Fibroblast of skin of left quadriceps (primary cell): ENCODE data around the gene SLC40A1.

Source experiments
- DNase-seq, 2 experiments: peaks; one replicate each; pipeline ENCODE4 v3.0.0-alpha.2; 2013; ENCODE audit warnings: low read depth in 2 of 2

The SLC40A1 gene

DNA sequence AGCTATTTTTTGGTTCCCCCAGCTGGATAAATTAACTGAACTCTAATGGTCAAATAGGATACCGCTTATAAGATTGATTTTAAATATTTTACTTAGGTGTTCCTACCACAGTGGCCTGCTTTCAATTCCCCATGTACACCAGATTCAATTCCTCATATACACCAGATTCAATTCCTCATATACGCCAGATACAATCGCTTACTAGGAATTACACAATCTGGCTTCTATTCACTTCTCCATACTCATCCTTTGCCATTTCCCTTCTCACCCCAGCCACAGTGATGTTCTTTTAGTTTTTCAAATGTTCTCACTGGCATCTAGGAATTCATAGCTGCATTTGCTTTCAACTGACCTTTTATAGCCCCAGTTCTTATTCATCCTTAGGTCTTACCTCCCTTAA lies 66.5 kb downstream of the SLC40A1 start:
- no peak for DNase-seq

DNA sequence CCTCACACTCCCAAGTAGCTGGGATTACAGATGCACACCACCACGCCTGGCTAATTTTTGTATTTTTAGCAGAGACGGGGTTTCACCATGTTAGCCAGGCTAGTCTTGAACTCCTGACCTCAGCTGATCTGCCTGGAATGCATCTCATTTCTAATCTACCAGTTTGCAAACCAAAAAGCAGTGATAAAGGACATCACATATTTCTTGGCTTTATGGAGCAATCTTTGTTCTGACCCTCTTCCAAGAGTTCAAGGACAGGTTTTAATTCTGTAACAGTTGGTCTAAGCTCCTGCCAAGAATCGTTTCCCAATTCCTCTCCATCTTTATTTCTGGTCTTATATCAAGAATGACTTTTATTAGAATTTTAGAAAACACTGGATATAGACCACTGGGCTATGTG lies 67.7 kb downstream of the SLC40A1 start:
- DNase-seq: no peak

DNA sequence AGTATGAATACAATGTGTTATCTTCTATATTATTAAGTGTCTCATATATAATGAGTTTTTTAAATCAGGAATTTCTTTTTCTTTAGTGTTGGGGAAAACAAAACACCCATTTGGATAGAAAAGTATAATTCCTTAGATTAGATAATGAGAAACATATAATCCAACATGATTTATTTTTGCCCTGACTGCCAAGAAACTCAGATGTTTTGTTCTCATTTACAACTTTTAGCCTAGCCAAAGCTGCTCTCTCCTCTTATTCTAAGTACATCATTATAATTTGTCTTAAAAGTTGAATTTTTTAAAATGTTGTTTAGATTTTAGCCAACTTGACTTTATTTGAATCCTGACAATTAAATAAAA lies 68.6 kb downstream of the SLC40A1 start:
- no peak for DNase-seq

DNA sequence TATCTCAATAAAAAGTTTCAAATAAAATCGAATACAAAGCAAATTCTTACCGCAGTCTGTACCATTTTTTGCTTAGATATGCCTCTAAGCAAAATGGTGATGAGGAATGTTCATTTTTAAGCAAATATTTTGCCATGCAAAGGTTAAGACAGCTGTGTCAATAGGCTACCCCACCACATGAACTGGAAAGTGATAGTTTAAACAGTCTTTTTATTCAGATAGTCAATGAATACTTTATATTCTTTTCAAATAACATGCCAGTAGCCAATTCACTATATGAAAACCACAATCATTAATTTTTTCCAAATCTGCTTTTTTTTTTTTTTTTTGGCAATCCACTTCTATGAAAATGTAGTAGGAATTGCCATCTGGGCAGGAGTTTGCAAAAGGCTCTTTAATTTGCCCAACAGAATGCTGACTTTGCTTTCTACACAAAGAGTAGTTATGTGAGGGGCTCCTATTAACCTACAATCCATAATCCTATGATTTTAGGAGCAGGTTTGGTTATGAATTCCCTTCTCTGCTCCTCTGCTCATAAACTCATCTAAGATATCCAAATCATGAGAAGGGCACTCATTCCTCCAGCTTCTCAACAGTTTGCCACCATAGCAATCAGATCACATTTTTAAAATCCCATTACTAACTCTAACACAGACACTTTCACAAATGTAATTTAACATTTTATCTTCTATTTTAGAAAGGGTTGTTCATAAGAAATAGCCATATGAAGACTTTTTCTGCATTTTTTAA lies 69.2 kb downstream of the SLC40A1 start:
- no peak for DNase-seq
